HepG2 (cell line): ENCODE measurements around the gene MYL6B. TPM values are rescaled to one million over a fixed set of nuclear protein-coding genes. Genes with fewer than 3 reads are reported as not detected.

Source experiments
- AHR ChIP-seq: IDR thresholded peaks from 2 replicates; pipeline ENCODE4 v1.6.1; 2018; ENCODE audit warnings: missing genetic modification reagents, missing compliant biosample characterization
- ATF1 ChIP-seq: IDR thresholded peaks from 2 replicates; pipeline ENCODE4 v1.6.1; 2016; ENCODE audit warnings: mild to moderate bottlenecking, control low read depth
- CBX1 ChIP-seq: IDR thresholded peaks from one replicate; pipeline ENCODE4 v1.6.1; 2016; ENCODE audit warnings: antibody characterized with exemption, low read depth
- GATAD2A ChIP-seq: IDR thresholded peaks from 2 replicates; pipeline ENCODE4 v1.6.1; 2016
- GTF2F1 ChIP-seq: fragments of 150-350 bp; IDR thresholded peaks from 2 replicates; pipeline ENCODE4 v1.6.1; 2014; ENCODE audit warnings: low read length
- HOXA5 ChIP-seq: sonication (generic); formaldehyde crosslinking; IDR thresholded peaks from 2 replicates; pipeline ENCODE4 v1.4.0; 2020; ENCODE audit warnings: missing genetic modification reagents
- KLF15 ChIP-seq: sonication (generic); formaldehyde crosslinking; IDR thresholded peaks from 2 replicates; pipeline ENCODE4 v1.8.1; 2023; ENCODE audit warnings: borderline replicate concordance, mild to moderate bottlenecking, inconsistent platforms, missing genetic modification reagents, mixed read lengths
- NAIF1 ChIP-seq: sonication (generic); formaldehyde crosslinking; IDR thresholded peaks from 2 replicates; pipeline ENCODE4 v1.5.0; 2020; ENCODE audit warnings: mild to moderate bottlenecking, missing genetic modification reagents, borderline replicate concordance
- PRPF4 ChIP-seq: fragments of 200-400 bp; formaldehyde crosslinking; IDR thresholded peaks from 2 replicates; pipeline ENCODE4 v1.6.1; 2016; ENCODE audit warnings: low read length, low read depth; ENCODE audit not compliant: poor library complexity, severe bottlenecking
- SIX1 ChIP-seq: sonication (generic); formaldehyde crosslinking; IDR thresholded peaks from 2 replicates; pipeline ENCODE4 v1.4.0; 2020; ENCODE audit warnings: missing genetic modification reagents, borderline replicate concordance
- SOX5 ChIP-seq: IDR thresholded peaks from 2 replicates; pipeline ENCODE4 v1.6.1; 2016; ENCODE audit warnings: borderline replicate concordance
- TMF1 ChIP-seq: sonication (generic); formaldehyde crosslinking; IDR thresholded peaks from 2 replicates; pipeline ENCODE4 v1.8.1; 2022; ENCODE audit warnings: low read depth, missing genetic modification reagents
- TP53 ChIP-seq: sonication (generic); formaldehyde crosslinking; conservative IDR thresholded peaks from 2 replicates; pipeline ENCODE4 v1.4.0; 2020; ENCODE audit warnings: missing genetic modification reagents
- ZNF329 ChIP-seq: sonication (generic); formaldehyde crosslinking; IDR thresholded peaks from 2 replicates; pipeline ENCODE4 v1.9.0; 2021; ENCODE audit warnings: low read depth, mild to moderate bottlenecking, missing genetic modification reagents
- ZNF496 ChIP-seq: sonication (generic); formaldehyde crosslinking; IDR thresholded peaks from 2 replicates; pipeline ENCODE4 v1.8.1; 2023; ENCODE audit warnings: mild to moderate bottlenecking, moderate library complexity, missing genetic modification reagents; ENCODE audit not compliant: insufficient replicate concordance
- ZNF567 ChIP-seq: sonication (generic); formaldehyde crosslinking; IDR thresholded peaks from 2 replicates; pipeline ENCODE4 v1.8.1; 2023; ENCODE audit warnings: mild to moderate bottlenecking, missing genetic modification reagents, borderline replicate concordance
- ZNF570 ChIP-seq: sonication (generic); formaldehyde crosslinking; IDR thresholded peaks from 2 replicates; pipeline ENCODE4 v1.4.0; 2020; ENCODE audit warnings: mild to moderate bottlenecking, missing genetic modification reagents, borderline replicate concordance
- ZNF598 ChIP-seq: sonication (generic); formaldehyde crosslinking; IDR thresholded peaks from 2 replicates; pipeline ENCODE4 v1.5.1; 2020; ENCODE audit warnings: mild to moderate bottlenecking, missing genetic modification reagents, borderline replicate concordance
- ZNF660 ChIP-seq: sonication (generic); formaldehyde crosslinking; IDR thresholded peaks from 2 replicates; pipeline ENCODE4 v1.5.1; 2020; ENCODE audit warnings: mild to moderate bottlenecking, low read depth, missing genetic modification reagents, borderline replicate concordance
- ZNF83 ChIP-seq: sonication (generic); formaldehyde crosslinking; IDR thresholded peaks from 2 replicates; pipeline ENCODE4 v1.4.0; 2020; ENCODE audit warnings: missing genetic modification reagents, mild to moderate bottlenecking, borderline replicate concordance
- ZSCAN21 ChIP-seq: sonication (generic); formaldehyde crosslinking; IDR thresholded peaks from 2 replicates; pipeline ENCODE4 v1.8.0; 2022; ENCODE audit warnings: mild to moderate bottlenecking, missing genetic modification reagents, moderate library complexity, borderline replicate concordance
- ZZZ3 ChIP-seq: sonication (generic); formaldehyde crosslinking; IDR thresholded peaks from 2 replicates; pipeline ENCODE4 v1.4.0; 2020; ENCODE audit warnings: missing genetic modification reagents, mild to moderate bottlenecking, borderline replicate concordance
- polyA plus RNA-seq, 8 experiments: library from polyadenylated mRNA; depleted of rRNA in 3 of 8; stranded (reverse) in 7 of 8; unstranded in 1 of 8; fragments of >200 nt; fragmentation: Illumina TruSeq in 4 of 8; extraction: Trizol in 4 of 8; gene quantifications; 2 replicates each; pipeline versions ENCODE4 v1.2.1 to v1.2.3, GENCODE V29; 2011 to 2016; ENCODE audit warnings: low read depth in 4 of 8, missing spikeins in 1 of 8, mixed read lengths in 1 of 8; ENCODE audit not compliant: insufficient read depth in 1 of 8
- total RNA-seq, 5 experiments: library from RNA; depleted of rRNA; stranded (reverse); fragments of >200 nt; fragmentation: Illumina TruSeq; extraction: Trizol; gene quantifications; 2 replicates each; pipeline ENCODE4 v1.2.3, GENCODE V29; 2016; ENCODE audit warnings: low read depth in 1 of 5
- TF ChIP-seq, protein P1 (sequence below): sonication (generic); formaldehyde crosslinking; IDR thresholded peaks from 2 replicates; pipeline ENCODE4 v1.8.1; 2023; ENCODE audit warnings: missing genetic modification reagents, mild to moderate bottlenecking, borderline replicate concordance
- TF ChIP-seq, protein P2 (sequence below): sonication (generic); formaldehyde crosslinking; IDR thresholded peaks from 2 replicates; pipeline ENCODE4 v1.4.0; 2020; ENCODE audit warnings: missing genetic modification reagents, borderline replicate concordance
- TF ChIP-seq, protein P3 (sequence below): IDR thresholded peaks from 2 replicates; pipeline ENCODE4 v1.6.1; 2016; ENCODE audit warnings: low read depth, control low read depth
- TF ChIP-seq, protein P4 (sequence below): sonication (generic); formaldehyde crosslinking; IDR thresholded peaks from 2 replicates; pipeline ENCODE4 v1.5.0; 2020; ENCODE audit warnings: mild to moderate bottlenecking, low read depth, missing genetic modification reagents, borderline replicate concordance
- TF ChIP-seq, protein P5 (sequence below): sonication (generic); formaldehyde crosslinking; IDR thresholded peaks from 2 replicates; pipeline ENCODE4 v1.4.0; 2020; ENCODE audit warnings: missing genetic modification reagents, mild to moderate bottlenecking, borderline replicate concordance

MYL6B gene
- total and polyA plus RNA-seq, 2 of the 13 experiments (the other 11 are each of a cell fraction or from before 2014, with no cell fraction given) = 75.7 to 88.7 TPM

DNA sequence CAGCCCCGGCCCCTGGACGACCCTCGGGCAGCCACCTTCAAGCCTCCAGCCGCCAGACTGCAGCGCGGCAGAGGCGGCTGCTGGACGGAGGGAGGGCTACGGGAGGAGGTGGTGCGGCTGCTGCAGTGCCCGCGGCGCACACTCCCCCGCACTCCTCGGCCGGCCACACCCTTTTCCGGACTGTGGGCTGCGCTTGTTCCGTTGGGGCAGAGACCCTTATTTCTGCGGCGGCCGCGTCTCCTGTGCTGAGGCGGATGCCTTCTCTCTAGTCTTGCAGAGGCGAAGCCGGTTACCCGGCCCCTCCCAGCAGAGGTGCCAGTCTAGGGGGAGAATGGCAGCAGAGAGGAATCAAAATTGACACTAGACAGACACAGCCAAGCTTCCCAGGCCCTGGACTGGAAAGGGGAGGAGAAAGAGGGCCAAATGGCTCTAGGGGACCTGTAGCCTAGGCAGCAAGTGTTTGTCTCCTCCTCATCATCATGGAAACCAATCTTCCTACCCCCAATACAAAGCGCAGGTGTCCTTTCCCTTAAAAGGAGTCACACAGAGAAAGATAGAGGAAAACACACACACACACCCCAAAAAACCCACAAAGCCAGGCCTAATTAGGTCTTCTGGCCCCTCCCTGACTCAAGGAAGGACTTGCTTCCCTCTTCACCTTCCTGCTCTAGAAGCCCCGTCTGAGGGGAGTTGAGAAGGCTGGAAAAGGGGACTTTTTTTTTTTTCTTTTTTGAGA, 23.0 kb upstream of the MYL6B start (continued):
- TF ChIP-seq HOXA5 (0 out of 2 replicates have a peak, but pooled peaks have one; percentile 23), KLF15 (CRISPR knock-in tag) (no peak), GTF2F1 (no peak), ZNF329 (CRISPR knock-in tag) (no peak), PRPF4 (no peak), ZNF567 (CRISPR knock-in tag) (no peak), AHR (CRISPR knock-in tag) (no peak), NAIF1 (CRISPR knock-in tag) (no peak), GATAD2A (CRISPR knock-in tag) (0 out of 2 replicates have a peak, but pooled peaks have one; percentile 10), ZSCAN21 (CRISPR knock-in tag) (no peak), ATF1 (CRISPR knock-in tag) (no peak), TP53 (no peak), ZNF660 (CRISPR knock-in tag) (no peak), ZNF598 (CRISPR knock-in tag) (no peak), ZZZ3 (CRISPR knock-in tag) (no peak), SOX5 (no peak), CBX1 (no peak), ZNF570 (CRISPR knock-in tag) (no peak), TMF1 (CRISPR knock-in tag) (no peak), SIX1 (CRISPR knock-in tag) (no peak), ZNF83 (CRISPR knock-in tag) (no peak), ZNF496 (CRISPR knock-in tag) (no peak)
- TF ChIP-seq, protein P1, sequence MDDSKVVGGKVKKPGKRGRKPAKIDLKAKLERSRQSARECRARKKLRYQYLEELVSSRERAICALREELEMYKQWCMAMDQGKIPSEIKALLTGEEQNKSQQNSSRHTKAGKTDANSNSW (CRISPR knock-in tag) = no peak
- TF ChIP-seq, protein P2, sequence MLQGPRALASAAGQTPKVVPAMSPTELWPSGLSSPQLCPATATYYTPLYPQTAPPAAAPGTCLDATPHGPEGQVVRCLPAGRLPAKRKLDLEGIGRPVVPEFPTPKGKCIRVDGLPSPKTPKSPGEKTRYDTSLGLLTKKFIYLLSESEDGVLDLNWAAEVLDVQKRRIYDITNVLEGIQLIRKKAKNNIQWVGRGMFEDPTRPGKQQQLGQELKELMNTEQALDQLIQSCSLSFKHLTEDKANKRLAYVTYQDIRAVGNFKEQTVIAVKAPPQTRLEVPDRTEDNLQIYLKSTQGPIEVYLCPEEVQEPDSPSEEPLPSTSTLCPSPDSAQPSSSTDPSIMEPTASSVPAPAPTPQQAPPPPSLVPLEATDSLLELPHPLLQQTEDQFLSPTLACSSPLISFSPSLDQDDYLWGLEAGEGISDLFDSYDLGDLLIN (CRISPR knock-in tag) = no peak
- TF ChIP-seq, protein P3, sequence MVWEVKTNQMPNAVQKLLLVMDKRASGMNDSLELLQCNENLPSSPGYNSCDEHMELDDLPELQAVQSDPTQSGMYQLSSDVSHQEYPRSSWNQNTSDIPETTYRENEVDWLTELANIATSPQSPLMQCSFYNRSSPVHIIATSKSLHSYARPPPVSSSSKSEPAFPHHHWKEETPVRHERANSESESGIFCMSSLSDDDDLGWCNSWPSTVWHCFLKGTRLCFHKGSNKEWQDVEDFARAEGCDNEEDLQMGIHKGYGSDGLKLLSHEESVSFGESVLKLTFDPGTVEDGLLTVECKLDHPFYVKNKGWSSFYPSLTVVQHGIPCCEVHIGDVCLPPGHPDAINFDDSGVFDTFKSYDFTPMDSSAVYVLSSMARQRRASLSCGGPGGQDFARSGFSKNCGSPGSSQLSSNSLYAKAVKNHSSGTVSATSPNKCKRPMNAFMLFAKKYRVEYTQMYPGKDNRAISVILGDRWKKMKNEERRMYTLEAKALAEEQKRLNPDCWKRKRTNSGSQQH (CRISPR knock-in tag) = peak; percentile 31; the same call in 1 of the 2 replicates
- TF ChIP-seq, protein P4, sequence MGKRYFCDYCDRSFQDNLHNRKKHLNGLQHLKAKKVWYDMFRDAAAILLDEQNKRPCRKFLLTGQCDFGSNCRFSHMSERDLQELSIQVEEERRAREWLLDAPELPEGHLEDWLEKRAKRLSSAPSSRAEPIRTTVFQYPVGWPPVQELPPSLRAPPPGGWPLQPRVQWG (CRISPR knock-in tag) = no peak
- TF ChIP-seq, protein P5, sequence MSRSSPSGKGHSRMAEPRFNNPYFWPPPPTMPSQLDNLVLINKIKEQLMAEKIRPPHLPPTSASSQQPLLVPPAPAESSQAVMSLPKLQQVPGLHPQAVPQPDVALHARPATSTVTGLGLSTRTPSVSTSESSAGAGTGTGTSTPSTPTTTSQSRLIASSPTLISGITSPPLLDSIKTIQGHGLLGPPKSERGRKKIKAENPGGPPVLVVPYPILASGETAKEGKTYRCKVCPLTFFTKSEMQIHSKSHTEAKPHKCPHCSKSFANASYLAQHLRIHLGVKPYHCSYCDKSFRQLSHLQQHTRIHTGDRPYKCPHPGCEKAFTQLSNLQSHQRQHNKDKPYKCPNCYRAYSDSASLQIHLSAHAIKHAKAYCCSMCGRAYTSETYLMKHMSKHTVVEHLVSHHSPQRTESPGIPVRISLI (CRISPR knock-in tag) = no peak
